ENCODE measurements around the gene KDM5C. TPM values are rescaled to one million over a fixed set of nuclear protein-coding genes. Genes with fewer than 3 reads are reported as not detected.

KDM5C gene
- total RNA-seq, 1 donor from 2014 or later = 64.5 TPM

DNA sequence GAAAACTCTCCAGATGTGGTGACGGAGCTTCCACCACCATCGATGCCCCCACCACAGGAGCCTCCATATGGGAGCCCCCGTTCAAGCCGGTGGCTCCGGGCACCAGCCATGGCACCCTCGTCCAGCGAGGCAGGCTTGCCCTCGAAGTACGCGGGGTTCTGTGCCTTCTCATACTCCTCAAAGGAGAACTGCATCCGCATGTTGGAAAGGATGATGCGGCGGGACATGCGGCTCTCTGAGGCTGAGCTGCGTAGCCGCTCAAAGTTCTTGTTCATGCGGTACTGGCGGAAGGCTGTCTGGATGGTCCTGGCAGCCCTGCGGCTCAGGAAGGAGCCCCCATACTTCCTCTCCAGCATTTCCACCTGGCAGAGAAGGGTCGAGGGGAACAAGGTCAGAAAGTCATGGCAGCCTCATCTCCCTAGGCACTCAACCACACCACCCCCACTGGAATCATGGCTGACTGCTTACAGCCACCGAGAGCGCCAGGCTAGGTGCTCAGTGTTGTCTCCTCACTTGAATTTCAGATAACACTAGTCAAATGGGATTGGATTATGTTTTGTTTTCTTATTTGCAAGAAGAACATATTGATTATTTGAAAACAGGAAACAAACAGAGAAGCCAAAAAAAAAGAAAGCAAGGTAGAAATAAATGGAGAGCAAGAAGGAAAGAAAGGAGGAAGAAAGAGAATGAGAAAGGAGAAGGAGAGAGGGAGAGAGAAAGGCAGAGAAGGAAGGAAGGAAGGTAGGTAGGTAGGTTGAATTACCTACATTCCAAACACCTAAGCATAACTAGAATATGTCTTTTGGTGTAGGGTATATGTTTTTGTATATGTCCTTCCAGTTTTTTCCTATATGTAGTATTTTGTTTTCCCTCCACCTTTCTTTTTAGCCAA lies 29.8 kb upstream of the KDM5C start:
- no peak overlapping the region for H3K4me3 ChIP-seq (ENCODE audit: low read depth, low read length)
- DNase-seq (ENCODE audit: low read depth) (no peak), FAIRE-seq (no peak)
- H3K36me3 ChIP-seq (ENCODE audit: control insufficient read depth, insufficient read depth, low read length) = peaks cover 1% of the 10 kb centered on the region
- no peak for TF ChIP-seq CTCF (IDR thresholded peaks at IDR 0.05; ENCODE audit: insufficient read depth, low read length, severe bottlenecking)
- H3K27me3 ChIP-seq (ENCODE audit: control insufficient read depth, insufficient read depth, low read length) = no peaks in the 10 kb centered on the region

DNA sequence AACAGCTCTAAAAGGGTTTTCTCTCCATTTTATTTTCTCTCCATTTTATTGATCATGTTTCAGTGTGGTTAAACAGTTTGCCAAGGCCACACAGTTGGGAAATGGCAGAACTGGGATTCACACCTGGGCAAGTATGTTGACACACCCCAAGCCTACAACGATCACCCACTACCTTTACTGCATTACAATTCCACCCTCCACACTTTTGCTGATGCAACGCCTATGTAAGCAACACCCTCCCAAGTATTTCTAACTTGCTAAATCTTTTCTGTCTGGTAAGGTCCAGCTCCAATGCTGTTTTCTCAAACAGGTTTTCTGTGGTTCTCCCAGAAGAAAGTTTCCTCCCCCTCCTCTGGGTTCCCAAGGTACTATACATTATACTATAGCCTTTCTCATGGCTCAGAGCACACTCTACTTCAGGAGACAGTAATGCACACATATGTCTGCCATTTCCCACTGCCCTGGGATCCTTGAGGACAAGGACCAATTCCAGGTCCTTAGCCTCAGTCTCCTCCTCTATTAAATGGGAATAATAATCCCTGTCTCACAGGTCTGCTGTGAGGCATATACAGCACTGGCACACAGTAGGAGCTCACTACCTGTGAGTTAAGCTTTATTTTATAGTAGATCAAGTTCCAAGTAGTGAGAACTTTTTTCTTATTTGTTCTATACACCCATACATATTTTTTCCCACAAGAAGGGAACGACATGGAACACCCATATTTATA lies 28.4 kb upstream of the KDM5C start:
- Histone ChIP-seq H3K4me3 (ENCODE audit: low read depth, low read length) (no peak overlapping the region), H3K27me3 (ENCODE audit: control insufficient read depth, insufficient read depth, low read length) (no peaks in the 10 kb centered on the region), H3K36me3 (ENCODE audit: control insufficient read depth, insufficient read depth, low read length) (peaks cover 1% of the 10 kb centered on the region)
- no peak for TF ChIP-seq CTCF (IDR thresholded peaks at IDR 0.05; ENCODE audit: insufficient read depth, low read length, severe bottlenecking)
- DNase-seq (ENCODE audit: low read depth) (no peak), FAIRE-seq (no peak)

DNA sequence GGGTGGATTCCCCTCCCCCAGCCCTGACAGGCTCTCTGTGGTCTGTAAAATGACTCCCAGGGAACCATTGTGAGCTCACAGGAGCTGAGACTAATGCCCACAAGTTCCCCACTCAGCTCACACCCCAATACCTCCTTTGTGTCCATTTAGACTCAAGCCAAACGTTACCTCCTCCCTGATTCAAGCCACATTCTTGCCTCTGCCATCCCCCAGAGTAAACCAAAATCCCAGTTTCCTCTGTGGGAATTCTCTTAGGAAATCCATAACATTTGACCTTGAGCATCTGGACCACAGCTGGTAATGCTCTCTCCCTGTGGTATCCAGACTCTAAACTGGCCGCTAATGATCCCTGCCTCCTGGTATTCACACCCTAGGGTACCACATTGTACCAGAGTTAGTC lies 26.3 kb upstream of the KDM5C start:
- H3K27me3 ChIP-seq (ENCODE audit: control insufficient read depth, insufficient read depth, low read length) = no peaks in the 10 kb centered on the region
- H3K4me3 ChIP-seq (ENCODE audit: low read depth, low read length) = no peak overlapping the region
- TF ChIP-seq CTCF (IDR thresholded peaks at IDR 0.05; ENCODE audit: insufficient read depth, low read length, severe bottlenecking) = no peak
- no peak for DNase-seq (ENCODE audit: low read depth)
- H3K36me3 ChIP-seq (ENCODE audit: control insufficient read depth, insufficient read depth, low read length) = peaks cover 1% of the 10 kb centered on the region
- no peak for FAIRE-seq

- Histone ChIP-seq H3K27me3 (ENCODE audit: control insufficient read depth, insufficient read depth, low read length) (no peaks in the 10 kb centered on the region), H3K4me3 (ENCODE audit: low read depth, low read length) (no peak overlapping the region), H3K36me3 (ENCODE audit: control insufficient read depth, insufficient read depth, low read length) (peaks cover 1% of the 10 kb centered on the region)
- TF ChIP-seq CTCF (IDR thresholded peaks at IDR 0.05; ENCODE audit: insufficient read depth, low read length, severe bottlenecking) = no peak
- no peak for DNase-seq (ENCODE audit: low read depth)
- no peak for FAIRE-seq
Observed at GRCh38 chrX:53250556-53250955, 25.5 kb upstream of the KDM5C start.

- Histone ChIP-seq H3K4me3 (ENCODE audit: low read depth, low read length) (no peak overlapping the region), H3K36me3 (ENCODE audit: control insufficient read depth, insufficient read depth, low read length) (peaks cover 1% of the 10 kb centered on the region), H3K27me3 (ENCODE audit: control insufficient read depth, insufficient read depth, low read length) (no peaks in the 10 kb centered on the region)
- FAIRE-seq (no peak), DNase-seq (ENCODE audit: low read depth) (no peak)
- TF ChIP-seq CTCF (IDR thresholded peaks at IDR 0.05; ENCODE audit: insufficient read depth, low read length, severe bottlenecking) = no peak
Observed at GRCh38 chrX:53249408-53250042, 24.5 kb upstream of the KDM5C start.
